Germinal center (tissue), 1 donor: ENCODE measurements around the gene TUBA3D.
A peak's percentile ranks its signal among the peaks of the same experiment; 100 is the strongest.
"Not testable (repeated sequence)": the region's sequence is repeated elsewhere in the genome, so short reads cannot be mapped to it uniquely, and the experiment has no call there.

Experiments used
- DNase-seq: peaks from one replicate; pipeline ENCODE4 v3.0.0; 2012; ENCODE audit warnings: mixed read lengths, low spot score

The TUBA3D gene

GRCh38 chr2:131483981-131484820 lies 8.3 kb downstream of the TUBA3D start:
- not testable (repeated sequence) for DNase-seq

GRCh38 chr2:131484906-131485460 lies 9.1 kb downstream of the TUBA3D start:
- not testable (repeated sequence) for DNase-seq

- DNase-seq, result not testable (repeated sequence)
Measured at GRCh38 chr2:131486201-131486902, 10.4 kb downstream of the TUBA3D start.

GRCh38 chr2:131488306-131489205 lies 12.6 kb downstream of the TUBA3D start:
- DNase-seq, result no peak

GRCh38 chr2:131490616-131491468 lies 14.9 kb downstream of the TUBA3D start:
- not testable (repeated sequence) for DNase-seq

- not testable (repeated sequence) for DNase-seq
Measured at GRCh38 chr2:131491469-131491836, 15.5 kb downstream of the TUBA3D start.

- DNase-seq, result peak; percentile 21
Measured at GRCh38 chr2:131492015-131492417, 16.1 kb downstream of the TUBA3D start, which contains the start of gene MZT2A. Gene MZT2A (minus strand): TSS chr2:131492397. CDS start chr2:131492376, 21 bp downstream.

- peak; percentile 99 for DNase-seq
Measured at GRCh38 chr2:131492418-131493198, 16.7 kb downstream of the TUBA3D start.

- no peak for DNase-seq
Measured at GRCh38 chr2:131493199-131493968, 17.5 kb downstream of the TUBA3D start.

- DNase-seq, result not testable (repeated sequence)
Measured at GRCh38 chr2:131495506-131495905, 19.6 kb downstream of the TUBA3D start.

- DNase-seq, result not testable (repeated sequence)
Measured at GRCh38 chr2:131498321-131498973, 22.5 kb downstream of the TUBA3D start.

GRCh38 chr2:131503587-131503986 lies 27.7 kb downstream of the TUBA3D start:
- not testable (repeated sequence) for DNase-seq

GRCh38 chr2:131504082-131504750 lies 28.3 kb downstream of the TUBA3D start:
- not testable (repeated sequence) for DNase-seq

- no peak for DNase-seq
Measured at GRCh38 chr2:131509615-131510014, 33.7 kb downstream of the TUBA3D start.

- DNase-seq, result not testable (repeated sequence)
Measured at GRCh38 chr2:131511291-131511968, 35.5 kb downstream of the TUBA3D start.

- DNase-seq, result not testable (repeated sequence)
Measured at GRCh38 chr2:131511969-131512870, 36.3 kb downstream of the TUBA3D start.
